Gastroesophageal sphincter (tissue), 4 donors: ENCODE measurements around the gene MYPOP. TPM values are rescaled to one million over a fixed set of nuclear protein-coding genes. Genes with fewer than 3 reads are reported as not detected.
A peak's percentile ranks its signal among the peaks of the same experiment; 100 is the strongest.

ENCODE experiments used
- ATAC-seq: fragments of 150-250 bp; one replicate; pipeline ENCODE4 v1.9.1; 2016; ENCODE audit warnings: mild to moderate bottlenecking, moderate library complexity
- H3K27ac ChIP-seq, 4 donors: fragments of 200-600 bp; sonication (generic) in 3 of 4; 1 replicate in 3 of 4; 2 replicates in 1 of 4; pipeline ENCODE4 v1.5.1; 2016 to 2019
- H3K27me3 ChIP-seq: fragments of 200-600 bp; sonication (generic); one replicate; pipeline ENCODE4 v1.5.1; 2019
- H3K36me3 ChIP-seq, 2 donors: fragments of 200-600 bp; sonication (generic); one replicate each; pipeline ENCODE4 v1.5.1; 2019; ENCODE audit warnings: control low read depth in 1 of 2
- H3K4me1 ChIP-seq, 3 donors: fragments of 200-600 bp; sonication (generic); 1 replicate in 2 of 3; 2 replicates in 1 of 3; pipeline ENCODE4 v1.5.1; 2016 to 2019; ENCODE audit warnings: control low read depth in 2 of 3
- H3K4me3 ChIP-seq, 2 donors: fragments of 200-600 bp; sonication (generic); one replicate each; pipeline ENCODE4 v1.5.1; 2019; ENCODE audit warnings: mild to moderate bottlenecking in 1 of 2, moderate library complexity in 1 of 2
- H3K9me3 ChIP-seq, 3 donors: fragments of 200-600 bp; sonication (generic); one replicate each; pipeline ENCODE4 v1.5.1; 2017 to 2019; ENCODE audit warnings: control low read depth in 2 of 3
- CTCF ChIP-seq, 4 experiments: fragments of 200-600 bp in 2 of 4; fragments of 450-650 bp in 2 of 4; sonication (generic) in 1 of 4; IDR thresholded peaks; one replicate each; pipeline ENCODE4 v1.5.1; 2017 to 2019; ENCODE audit warnings: antibody characterized with exemption in 4 of 4, mild to moderate bottlenecking in 2 of 4, moderate library complexity in 2 of 4
- EP300 ChIP-seq: sonication (generic); formaldehyde crosslinking; IDR thresholded peaks from one replicate; pipeline ENCODE4 v1.6.1; 2017; ENCODE audit warnings: antibody characterized with exemption, mild to moderate bottlenecking
- POLR2A ChIP-seq, 2 donors: fragments of 450-650 bp; IDR thresholded peaks; one replicate each; pipeline ENCODE4 v1.6.1; 2017; ENCODE audit warnings: antibody characterized with exemption in 2 of 2, mild to moderate bottlenecking in 2 of 2, moderate library complexity in 1 of 2
- POLR2AphosphoS5 ChIP-seq: sonication (generic); formaldehyde crosslinking; IDR thresholded peaks from one replicate; pipeline ENCODE4 v1.6.1; 2017; ENCODE audit warnings: antibody characterized with exemption
- WGBS, 2 donors: methylation state at CpG; one replicate each; pipeline ENCODE4 v1.1.5; 2018; ENCODE audit warnings: low coverage in 1 of 2; 5-methylcytosine and 5-hydroxymethylcytosine counted together
- total RNA-seq, 4 donors: library from RNA; depleted of rRNA; stranded (reverse); fragments of >200 nt; gene quantifications; one replicate each; pipeline ENCODE4 v1.1.0, GENCODE V29; 2016

MYPOP gene
- total RNA-seq, 4 donors from 2014 or later = 1.3 to 4.6 (median 2.8) TPM

- peaks cover 0 to 30% of the 10 kb centered on the region in 2 donors for H3K36me3 ChIP-seq
- peak overlapping the region; percentile 74 to 80 for H3K4me3 ChIP-seq
- H3K9me3 ChIP-seq = no peaks in the 10 kb centered on the region
- TF ChIP-seq CTCF (IDR thresholded peaks at IDR 0.05) (peak in 1 of 4 experiments; percentile 11), POLR2AphosphoS5 (no peak)
- no peak for ATAC-seq
- no CpG with 5 or more reads among the region's 69 CpGs for WGBS, 2 donors
- peak overlapping the region in 2 of 4 donors; percentile 77 to 88 for H3K27ac ChIP-seq
- H3K27me3 ChIP-seq = peaks cover 6% of the 10 kb centered on the region
- peaks cover 0 to 29% (median 8%) of the 10 kb centered on the region in 3 donors for H3K4me1 ChIP-seq
Measured at GRCh38 chr19:45901432-45901911, 941 bp downstream of the MYPOP start.

GRCh38 chr19:45900738-45901431, 1.5 kb downstream of the MYPOP start:
- peak overlapping the region in 2 of 4 donors; percentile 77 to 88 for H3K27ac ChIP-seq
- peaks cover 0 to 29% (median 8%) of the 10 kb centered on the region in 3 donors for H3K4me1 ChIP-seq
- 82 to 83% methylated on average over 5 to 6 of the region's 22 CpGs for WGBS, 2 donors
- no peak for ATAC-seq
- H3K36me3 ChIP-seq = peaks cover 0 to 35% of the 10 kb centered on the region in 2 donors
- H3K4me3 ChIP-seq = peak overlapping the region in 1 of 2 donors; percentile 74
- no peak for TF ChIP-seq EP300
- TF ChIP-seq CTCF (IDR thresholded peaks at IDR 0.05) = no peak
- no peak for TF ChIP-seq POLR2A (IDR thresholded peaks at IDR 0.05)
- no peak for TF ChIP-seq POLR2AphosphoS5
- H3K27me3 ChIP-seq = peaks cover 3% of the 10 kb centered on the region
- H3K9me3 ChIP-seq = no peaks in the 10 kb centered on the region

GRCh38 chr19:45899919-45900589, 2.4 kb downstream of the MYPOP start:
- TF ChIP-seq EP300 (no peak), POLR2AphosphoS5 (no peak), CTCF (IDR thresholded peaks at IDR 0.05) (no peak), POLR2A (IDR thresholded peaks at IDR 0.05) (no peak)
- H3K4me3 ChIP-seq = no peak overlapping the region
- no peaks in the 10 kb centered on the region for H3K27me3 ChIP-seq
- H3K4me1 ChIP-seq = peaks cover 0 to 29% (median 8%) of the 10 kb centered on the region in 3 donors
- no peaks in the 10 kb centered on the region for H3K9me3 ChIP-seq
- ATAC-seq = no peak
- H3K36me3 ChIP-seq = peaks cover 0 to 44% of the 10 kb centered on the region in 2 donors
- no peak overlapping the region for H3K27ac ChIP-seq
- 93 to 100% methylated on average over 2 to 3 of the region's 4 CpGs for WGBS, 2 donors

- Histone ChIP-seq H3K36me3 (peaks cover 0 to 52% of the 10 kb centered on the region in 2 donors), H3K4me3 (no peak overlapping the region), H3K4me1 (peaks cover 0 to 29% (median 8%) of the 10 kb centered on the region in 3 donors), H3K27ac (no peak overlapping the region), H3K9me3 (no peaks in the 10 kb centered on the region), H3K27me3 (no peaks in the 10 kb centered on the region)
- ATAC-seq = no peak
- TF ChIP-seq EP300 = no peak
- no peak for TF ChIP-seq POLR2A (IDR thresholded peaks at IDR 0.05)
- TF ChIP-seq POLR2AphosphoS5 = no peak
- TF ChIP-seq CTCF (IDR thresholded peaks at IDR 0.05) = no peak
- WGBS, 2 donors = 86 to 93% methylated on average over 3 to 5 of the region's 7 CpGs
Measured at GRCh38 chr19:45899253-45899652, 3.2 kb downstream of the MYPOP start.
